HG02678 (cell line): ENCODE results near the gene ZNF581.
A peak's percentile ranks its signal among the peaks of the same experiment; 100 is the strongest.

Experiments used
- ATAC-seq: cut with Tn5 transposase; IDR thresholded peaks from one replicate; pipeline ENCODE4 v1.9.1; 2021; ENCODE audit warnings: mild to moderate bottlenecking, moderate library complexity; ENCODE audit not compliant: unreplicated experiment

ZNF581 gene

DNA sequence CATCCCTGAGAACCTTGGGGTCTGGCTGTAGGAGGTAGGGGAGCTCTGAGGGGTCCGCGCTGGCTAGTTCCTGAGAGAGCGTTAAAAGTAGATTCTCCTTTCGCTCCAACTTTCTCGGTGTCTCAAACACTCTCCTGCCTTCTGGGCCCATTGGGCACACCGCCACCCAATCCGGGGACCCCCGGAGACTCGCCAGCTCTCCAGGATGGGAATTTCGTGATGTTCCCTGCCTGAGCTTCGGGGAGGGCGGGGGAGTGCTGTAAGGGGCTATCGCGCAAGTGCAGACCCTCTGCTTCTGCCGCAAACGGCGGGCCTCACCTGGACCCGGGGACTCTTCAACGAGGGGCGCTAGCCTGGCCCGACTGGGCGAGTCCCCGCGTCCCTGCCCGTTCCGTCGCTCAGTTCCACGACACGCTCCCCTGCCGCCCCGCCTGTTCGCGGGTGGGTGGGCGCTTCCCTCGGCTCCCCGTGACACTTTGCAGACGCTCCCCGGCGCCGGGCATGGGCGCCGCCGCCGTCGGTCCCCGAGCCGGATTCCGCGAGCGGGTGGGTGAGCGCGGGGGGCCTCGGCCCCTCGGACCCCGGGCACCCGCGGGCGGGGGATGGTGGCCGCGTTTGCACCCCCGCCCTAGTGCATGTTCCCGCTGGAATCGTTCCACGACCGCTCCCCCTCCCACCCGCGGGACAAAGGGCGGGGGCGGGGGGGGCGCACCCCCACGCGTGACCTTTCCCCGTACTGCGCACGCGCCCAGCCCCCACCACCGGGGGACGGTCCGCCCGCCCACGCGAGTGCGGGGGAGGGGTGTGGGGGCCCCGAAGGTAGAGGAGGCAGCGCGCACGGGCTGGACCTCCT is 4.5 kb downstream of the ZNF581 start, which contains the start of gene CCDC106:
TSS of gene CCDC106 (plus strand) at position 481 of the 853 bp plus-strand sequence. CDS start 835 bp downstream, outside the sequence.
- peak; percentile 38 for ATAC-seq

GRCh38 chr19:55648585-55649267 is 5.3 kb downstream of the ZNF581 start:
- ATAC-seq = no peak

DNA sequence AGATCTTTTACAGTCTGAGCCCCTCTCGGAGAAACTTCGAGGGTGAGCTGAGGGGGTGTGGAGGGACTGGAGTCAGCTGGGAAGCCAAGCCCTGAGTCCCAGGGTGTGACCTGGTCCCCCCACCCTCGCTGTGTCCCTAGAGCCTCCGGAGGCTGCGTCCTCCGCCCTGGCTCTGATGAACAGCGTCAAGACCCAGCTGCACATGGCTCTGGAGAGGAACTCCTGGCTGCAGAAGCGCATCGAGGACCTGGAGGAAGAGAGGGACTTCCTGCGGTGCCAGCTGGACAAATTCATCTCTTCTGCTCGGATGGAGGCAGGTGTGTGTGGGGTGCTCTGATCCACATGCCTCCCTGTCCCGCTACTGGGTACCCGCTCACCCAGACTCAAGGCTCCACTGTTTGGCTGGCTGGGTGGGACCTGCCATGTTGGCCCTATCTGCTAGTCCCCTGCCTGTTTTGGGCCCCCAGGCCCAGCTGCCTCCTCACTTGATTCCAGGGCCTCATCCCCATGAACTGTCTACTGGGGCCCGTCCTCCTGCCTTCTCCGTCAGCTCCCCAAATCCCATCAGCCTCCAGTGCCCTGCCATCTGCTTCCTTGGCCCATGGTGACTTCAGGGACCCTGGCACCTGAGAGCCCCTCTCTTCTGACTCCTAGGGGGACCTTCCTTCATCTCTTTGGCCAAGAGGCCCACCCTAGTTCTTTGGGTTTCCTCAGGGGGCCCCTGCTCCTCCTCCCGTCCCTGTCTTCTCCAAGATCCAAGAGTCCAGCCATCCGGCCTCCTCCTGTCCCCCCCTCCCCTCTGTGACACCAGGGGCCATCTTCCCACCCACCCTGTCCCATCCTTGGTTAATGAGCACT is 6.0 kb downstream of the ZNF581 start:
- no peak for ATAC-seq

GRCh38 chr19:55650126-55650557 is 6.7 kb downstream of the ZNF581 start:
- no peak for ATAC-seq

DNA sequence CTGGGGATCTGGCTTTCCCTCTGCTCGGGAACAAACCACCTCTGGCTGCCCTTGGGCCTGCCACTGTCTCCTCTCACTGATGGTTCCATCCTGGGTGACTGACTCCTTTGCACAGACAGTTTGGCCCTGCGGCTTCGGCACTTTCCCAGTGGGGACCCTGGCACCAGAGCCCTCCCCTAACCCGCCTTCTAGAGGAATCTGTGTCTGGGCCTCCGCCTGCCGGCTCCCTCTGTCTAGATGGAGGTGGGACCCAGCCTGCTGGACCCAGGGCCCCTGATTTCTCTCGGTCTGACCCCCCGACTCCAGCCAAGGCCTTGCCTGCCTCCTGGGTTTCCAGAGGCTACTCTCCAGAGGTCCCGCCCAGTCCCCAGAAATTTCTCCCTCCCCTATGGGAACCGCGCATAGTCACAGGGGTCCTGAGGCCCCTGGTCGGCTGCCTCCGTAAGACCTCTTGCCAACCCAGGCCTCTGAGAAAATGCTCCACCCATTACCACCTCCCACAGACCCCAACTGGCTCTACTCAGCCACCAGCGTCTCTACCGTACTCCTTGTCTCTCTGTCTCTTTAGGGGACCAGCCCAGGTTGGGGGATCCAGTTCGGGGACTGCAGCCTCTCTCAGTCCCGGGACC is 7.3 kb downstream of the ZNF581 start:
- no peak for ATAC-seq

GRCh38 chr19:55651236-55651635 is 7.8 kb downstream of the ZNF581 start:
- no peak for ATAC-seq

- no peak for ATAC-seq
Observed at GRCh38 chr19:55652311-55653128, 9.1 kb downstream of the ZNF581 start.

DNA sequence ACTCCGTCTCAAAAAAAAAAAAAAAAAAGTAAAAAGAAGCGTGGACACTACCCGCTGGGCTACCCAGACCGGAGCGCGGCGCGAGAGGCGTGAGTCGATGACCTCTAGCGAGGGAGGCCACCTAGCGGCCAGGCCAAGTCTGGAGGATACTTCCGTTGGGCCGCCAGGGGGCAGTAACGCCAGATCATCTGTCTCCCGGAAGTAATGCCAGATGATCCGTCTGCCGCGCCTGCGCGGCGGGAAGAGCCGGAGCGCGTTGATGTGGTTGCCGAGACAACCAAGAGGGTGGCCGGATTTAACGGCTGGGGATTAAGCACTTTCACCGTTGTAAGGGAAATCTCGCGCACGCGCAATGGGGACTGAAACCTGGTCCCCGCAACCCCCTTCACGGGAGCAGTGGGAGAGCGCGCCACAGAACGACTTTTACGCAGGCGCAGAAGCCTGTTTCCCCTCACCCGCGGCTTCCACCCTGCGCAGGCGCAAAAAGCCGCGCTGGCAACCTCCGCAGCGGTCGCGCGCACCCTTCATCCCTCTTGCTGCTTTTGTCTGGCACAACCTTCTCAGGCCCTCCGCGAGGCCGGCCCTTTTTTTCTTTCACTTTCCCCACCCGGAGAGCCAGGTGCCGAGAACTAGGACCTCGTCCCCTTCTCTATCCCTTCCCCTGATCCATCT is 10.3 kb downstream of the ZNF581 start:
- ATAC-seq = peak; percentile 46

DNA sequence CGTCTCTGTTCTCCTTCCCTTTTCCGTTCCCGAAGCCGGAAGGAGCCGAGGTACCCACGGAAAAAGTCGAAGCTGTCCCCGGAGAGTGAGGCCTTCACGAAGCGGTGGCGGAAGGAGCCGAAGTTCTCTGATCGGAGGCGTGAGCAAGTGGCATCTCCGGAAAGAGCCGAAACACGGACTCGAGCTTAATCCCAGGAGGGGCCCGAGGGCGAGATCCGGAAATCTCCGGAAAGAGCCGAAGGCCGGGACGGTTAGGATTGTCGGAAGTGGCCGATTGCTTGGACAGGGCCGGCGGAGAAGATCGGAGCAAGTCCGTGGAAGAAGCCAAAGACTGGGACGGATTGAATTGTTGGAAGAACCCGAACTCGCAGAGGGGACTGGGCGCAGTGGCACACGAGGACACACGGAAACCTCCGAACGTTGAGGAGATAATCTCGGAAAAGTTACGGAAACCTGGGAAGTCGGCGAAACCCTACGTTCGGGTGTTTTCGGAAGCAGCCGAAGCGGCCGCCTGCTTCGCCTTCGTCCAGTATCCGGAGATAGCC is 10.9 kb downstream of the ZNF581 start:
- peak; percentile 64 for ATAC-seq

DNA sequence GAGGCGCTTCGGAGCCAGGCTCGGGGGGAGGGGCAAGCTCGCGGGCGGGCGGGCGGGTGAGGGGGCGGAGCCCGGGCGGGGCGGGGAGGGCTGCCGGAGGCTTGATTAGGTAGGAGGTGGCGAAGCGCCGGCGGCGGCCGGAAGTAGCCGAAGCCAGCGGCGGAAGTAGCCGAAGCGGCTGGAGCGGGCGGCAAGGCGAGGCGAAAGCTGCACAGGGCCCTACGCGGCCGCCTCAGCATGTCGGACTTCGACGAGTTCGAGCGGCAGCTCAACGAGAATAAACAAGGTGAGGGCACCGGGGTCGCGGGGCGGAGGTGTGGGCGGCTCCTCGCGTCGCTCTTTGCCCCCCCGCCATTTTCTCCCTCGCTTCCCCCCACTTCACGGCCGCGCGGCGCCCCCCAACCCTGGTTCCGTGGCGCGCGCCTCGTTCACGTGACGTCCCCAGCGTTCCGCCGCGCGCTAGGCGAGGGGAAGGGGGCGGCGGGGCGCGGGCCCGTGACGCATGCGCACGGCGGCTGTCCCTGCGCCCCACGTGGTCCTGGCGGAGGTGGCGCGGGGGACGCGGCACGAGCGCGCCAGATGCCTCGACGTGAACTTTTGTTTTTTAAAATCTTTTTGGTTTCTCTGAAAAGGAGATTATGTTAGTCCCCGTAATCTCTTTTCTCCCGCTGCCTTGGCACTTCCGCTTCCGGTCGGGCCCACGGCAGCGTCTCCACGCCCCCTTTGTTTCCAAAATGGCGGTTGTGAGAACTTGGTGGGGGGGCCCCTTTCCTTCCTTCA is 11.6 kb downstream of the ZNF581 start, which contains the start of gene U2AF2:
TSS of gene U2AF2 (plus strand) at position 168 of the 780 bp plus-strand sequence. CDS start at position 238, 70 bp downstream.
- peak; percentile 33 for ATAC-seq

GRCh38 chr19:55655648-55656040 is 12.2 kb downstream of the ZNF581 start:
- no peak for ATAC-seq

- no peak for ATAC-seq
Observed at GRCh38 chr19:55656552-55656951, 13.1 kb downstream of the ZNF581 start.

GRCh38 chr19:55656988-55657747 is 13.7 kb downstream of the ZNF581 start:
- ATAC-seq = no peak

DNA sequence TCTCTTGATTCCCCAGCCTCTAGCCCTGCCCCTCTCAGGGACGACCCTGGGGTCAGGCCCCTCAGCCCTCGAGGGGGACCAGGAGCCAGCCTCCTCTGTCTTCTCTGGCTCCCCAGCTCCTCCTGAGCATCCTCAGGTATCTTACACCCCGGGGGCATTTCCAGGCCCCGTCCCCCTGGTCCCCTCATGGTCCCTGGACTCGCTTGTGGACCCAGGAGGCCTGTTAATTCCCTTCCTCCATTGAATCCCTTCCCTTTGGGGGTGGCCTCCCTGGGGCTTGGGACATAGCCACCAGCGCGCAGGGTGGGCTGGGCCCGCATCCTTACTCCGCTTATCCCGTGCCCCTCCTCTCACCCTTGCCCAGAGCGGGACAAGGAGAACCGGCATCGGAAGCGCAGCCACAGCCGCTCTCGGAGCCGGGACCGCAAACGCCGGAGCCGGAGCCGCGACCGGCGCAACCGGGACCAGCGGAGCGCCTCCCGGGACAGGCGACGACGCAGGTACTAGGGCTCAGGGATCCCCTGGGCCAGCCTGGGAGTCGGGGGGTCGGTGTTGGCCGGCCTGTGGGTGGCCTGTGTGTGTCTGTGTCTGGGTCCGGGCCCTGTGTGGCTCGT is 15.5 kb downstream of the ZNF581 start:
- ATAC-seq = no peak

DNA sequence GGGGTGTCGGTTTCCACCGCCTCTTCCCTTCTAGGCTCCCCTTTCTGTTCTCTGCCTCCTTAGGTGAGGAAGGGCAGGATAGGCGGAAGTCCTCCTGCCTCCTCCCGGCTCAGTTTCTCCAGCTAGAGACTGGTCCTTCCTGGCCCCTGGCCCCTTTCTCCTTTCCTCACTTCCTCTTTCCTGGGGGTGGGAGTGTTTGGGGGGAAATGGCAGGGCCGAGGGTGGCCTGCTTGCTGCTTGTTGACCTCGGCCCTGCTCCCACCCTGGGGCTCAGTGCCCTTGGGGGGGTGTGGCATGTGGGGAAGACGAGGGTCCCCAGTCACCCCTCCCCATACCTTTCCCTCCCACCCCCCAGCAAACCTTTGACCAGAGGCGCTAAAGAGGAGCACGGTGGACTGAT is 16.4 kb downstream of the ZNF581 start:
- ATAC-seq = no peak

- ATAC-seq = no peak
Observed at GRCh38 chr19:55660404-55660803, 17.0 kb downstream of the ZNF581 start.

- ATAC-seq = no peak
Observed at GRCh38 chr19:55660991-55661390, 17.5 kb downstream of the ZNF581 start.
